Chondrocyte (in vitro differentiated cells): Measurements from ENCODE around the gene OGFR. TPM values are rescaled to one million over a fixed set of nuclear protein-coding genes. Genes with fewer than 3 reads are reported as not detected.
A peak's percentile ranks its signal among the peaks of the same experiment; 100 is the strongest.

Experiments
- DNase-seq: peaks from one replicate; pipeline ENCODE4 v3.0.0; 2021; ENCODE audit warnings: mixed read lengths, low spot score
- H3K27ac Mint-ChIP-seq: one replicate; pipeline ENCODE4 v1.8.0; 2021; ENCODE audit warnings: mild to moderate bottlenecking, moderate library complexity, mixed read lengths; ENCODE audit not compliant: unreplicated experiment
- H3K27me3 Mint-ChIP-seq: 2 replicates; pipeline ENCODE4 v1.8.0; 2021; ENCODE audit warnings: low read depth, mixed read lengths
- H3K36me3 Mint-ChIP-seq: 2 replicates; pipeline ENCODE4 v1.8.0; 2021; ENCODE audit warnings: low read depth, mixed read lengths
- H3K4me1 Mint-ChIP-seq: 2 replicates; pipeline ENCODE4 v1.8.0; 2021; ENCODE audit warnings: low read depth, mild to moderate bottlenecking, mixed read lengths
- H3K4me3 Mint-ChIP-seq: one replicate; pipeline ENCODE4 v1.8.0; 2021; ENCODE audit warnings: mild to moderate bottlenecking, moderate library complexity, mixed read lengths; ENCODE audit not compliant: unreplicated experiment
- H3K9me3 Mint-ChIP-seq: 2 replicates; pipeline ENCODE4 v1.8.0; 2021; ENCODE audit warnings: low read depth, mixed read lengths
- total RNA-seq: library from RNA; stranded (reverse); gene quantifications from 3 replicates; pipeline ENCODE4 v1.2.1, GENCODE V29; 2021
- TF ChIP-seq, protein P1 (sequence below): fragments of 200-600 bp; sonication (generic); IDR thresholded peaks from 2 replicates; pipeline ENCODE4 v1.5.0; 2021; ENCODE audit warnings: antibody characterized with exemption, mild to moderate bottlenecking, moderate library complexity

The OGFR gene
- total RNA-seq, 1 donor from 2014 or later = 31.8 TPM

DNA sequence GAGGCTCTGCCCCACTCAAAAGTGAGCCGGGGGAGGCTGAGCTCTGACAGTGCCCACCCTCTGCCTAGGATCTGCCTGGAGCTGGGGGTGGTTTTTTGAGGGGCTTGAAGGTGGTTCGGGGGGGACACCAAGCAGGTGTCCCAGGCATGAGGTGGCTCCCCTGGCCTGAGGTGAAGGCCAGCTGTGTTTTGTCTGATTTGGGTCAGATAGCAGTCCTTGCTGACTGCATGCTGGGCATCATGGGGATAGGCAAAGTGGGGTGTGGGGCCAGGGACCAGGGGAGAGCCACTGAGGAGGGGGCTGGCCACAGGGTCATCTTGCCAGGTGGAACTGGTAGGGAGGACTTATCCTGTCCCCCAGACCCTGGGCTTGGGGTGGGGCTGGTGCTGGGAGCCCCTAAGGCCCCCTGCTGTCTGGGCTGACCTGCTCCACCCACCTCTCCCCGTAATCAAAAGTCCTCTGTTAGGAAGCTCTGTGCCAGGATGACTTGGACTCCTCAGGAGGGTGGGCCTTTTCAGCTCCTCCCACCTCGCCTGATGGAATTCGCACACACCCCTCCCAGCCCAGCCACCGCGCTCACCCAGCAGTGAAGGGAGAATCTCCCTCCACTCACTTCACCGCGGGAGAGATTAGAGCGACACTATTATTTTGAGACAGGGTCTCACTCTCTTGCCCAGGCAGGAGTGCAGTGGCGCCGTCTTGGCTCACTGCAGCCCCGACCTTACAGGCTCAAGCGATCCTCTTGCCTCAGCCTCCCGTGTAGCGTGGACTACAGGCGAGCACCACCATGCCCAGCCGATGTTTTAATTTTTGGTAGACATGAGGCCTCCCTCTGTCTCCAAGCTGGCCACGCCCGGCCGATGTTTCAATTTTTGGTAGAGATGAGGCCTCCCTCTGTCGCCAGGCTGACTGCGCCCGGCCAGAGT is 10.7 kb downstream of the OGFR start:
- no peak for DNase-seq
- no peaks in the 10 kb centered on the region for H3K27me3 Mint-ChIP-seq

DNA sequence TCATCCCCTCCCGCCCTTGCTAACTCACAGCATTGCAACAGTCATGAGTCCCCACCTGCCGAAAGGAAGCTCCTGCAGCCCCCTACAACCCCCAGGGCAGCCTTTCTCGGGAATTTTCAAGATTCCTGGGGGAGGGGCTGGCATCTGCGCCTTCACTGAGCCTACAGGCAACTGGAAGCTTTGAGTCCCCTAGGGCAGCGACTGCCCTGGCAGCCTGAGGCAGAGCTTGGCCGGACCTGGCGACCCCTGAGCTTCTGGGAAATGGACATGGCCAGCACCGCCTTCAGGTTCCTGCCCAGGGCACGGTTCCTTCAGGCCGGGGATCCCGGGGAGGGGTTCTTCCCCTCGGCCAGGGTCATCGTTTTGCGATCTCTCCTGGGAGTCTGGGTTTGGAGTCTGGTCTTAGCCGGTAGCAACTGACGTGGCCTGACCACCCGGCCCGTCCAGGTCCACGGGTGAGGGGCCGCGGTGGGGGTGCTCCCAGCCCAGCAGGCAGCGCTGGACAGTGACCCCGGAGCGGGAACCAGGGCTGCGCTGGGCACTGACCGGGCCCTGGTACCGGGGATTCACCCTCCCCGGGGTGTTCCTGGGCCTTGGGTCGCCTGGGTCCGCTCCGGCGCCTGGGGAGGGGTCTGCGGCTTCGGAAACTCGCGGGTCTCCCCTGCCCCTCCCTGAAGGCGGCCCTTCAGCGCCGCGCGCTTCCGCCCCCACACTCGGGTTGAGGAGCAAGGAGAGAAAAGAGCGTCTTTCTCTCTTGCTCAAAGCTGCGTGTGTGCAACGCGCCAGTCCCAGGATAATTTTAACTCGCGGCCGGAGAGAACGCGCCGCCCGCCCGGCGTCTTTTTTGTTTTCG is 11.6 kb downstream of the OGFR start:
- Mint-ChIP-seq H3K4me3 (peak overlapping the region; percentile 53), H3K36me3 (peaks cover 7% of the 10 kb centered on the region), H3K27me3 (no peaks in the 10 kb centered on the region), H3K27ac (no peak overlapping the region), H3K4me1 (peaks cover 40% of the 10 kb centered on the region), H3K9me3 (no peaks in the 10 kb centered on the region)
- no peak for DNase-seq
- TF ChIP-seq, protein P1, sequence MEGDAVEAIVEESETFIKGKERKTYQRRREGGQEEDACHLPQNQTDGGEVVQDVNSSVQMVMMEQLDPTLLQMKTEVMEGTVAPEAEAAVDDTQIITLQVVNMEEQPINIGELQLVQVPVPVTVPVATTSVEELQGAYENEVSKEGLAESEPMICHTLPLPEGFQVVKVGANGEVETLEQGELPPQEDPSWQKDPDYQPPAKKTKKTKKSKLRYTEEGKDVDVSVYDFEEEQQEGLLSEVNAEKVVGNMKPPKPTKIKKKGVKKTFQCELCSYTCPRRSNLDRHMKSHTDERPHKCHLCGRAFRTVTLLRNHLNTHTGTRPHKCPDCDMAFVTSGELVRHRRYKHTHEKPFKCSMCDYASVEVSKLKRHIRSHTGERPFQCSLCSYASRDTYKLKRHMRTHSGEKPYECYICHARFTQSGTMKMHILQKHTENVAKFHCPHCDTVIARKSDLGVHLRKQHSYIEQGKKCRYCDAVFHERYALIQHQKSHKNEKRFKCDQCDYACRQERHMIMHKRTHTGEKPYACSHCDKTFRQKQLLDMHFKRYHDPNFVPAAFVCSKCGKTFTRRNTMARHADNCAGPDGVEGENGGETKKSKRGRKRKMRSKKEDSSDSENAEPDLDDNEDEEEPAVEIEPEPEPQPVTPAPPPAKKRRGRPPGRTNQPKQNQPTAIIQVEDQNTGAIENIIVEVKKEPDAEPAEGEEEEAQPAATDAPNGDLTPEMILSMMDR = no peak

More for the DNA sequence above, 10.7 kb downstream of the OGFR start:
- no peaks in the 10 kb centered on the region for H3K9me3 Mint-ChIP-seq
- peak overlapping the region; percentile 63 for H3K27ac Mint-ChIP-seq
- H3K4me3 Mint-ChIP-seq = peak overlapping the region; percentile 28
- TF ChIP-seq, protein P1 = no peak
- H3K4me1 Mint-ChIP-seq = peaks cover 39% of the 10 kb centered on the region
- peaks cover 7% of the 10 kb centered on the region for H3K36me3 Mint-ChIP-seq

DNA sequence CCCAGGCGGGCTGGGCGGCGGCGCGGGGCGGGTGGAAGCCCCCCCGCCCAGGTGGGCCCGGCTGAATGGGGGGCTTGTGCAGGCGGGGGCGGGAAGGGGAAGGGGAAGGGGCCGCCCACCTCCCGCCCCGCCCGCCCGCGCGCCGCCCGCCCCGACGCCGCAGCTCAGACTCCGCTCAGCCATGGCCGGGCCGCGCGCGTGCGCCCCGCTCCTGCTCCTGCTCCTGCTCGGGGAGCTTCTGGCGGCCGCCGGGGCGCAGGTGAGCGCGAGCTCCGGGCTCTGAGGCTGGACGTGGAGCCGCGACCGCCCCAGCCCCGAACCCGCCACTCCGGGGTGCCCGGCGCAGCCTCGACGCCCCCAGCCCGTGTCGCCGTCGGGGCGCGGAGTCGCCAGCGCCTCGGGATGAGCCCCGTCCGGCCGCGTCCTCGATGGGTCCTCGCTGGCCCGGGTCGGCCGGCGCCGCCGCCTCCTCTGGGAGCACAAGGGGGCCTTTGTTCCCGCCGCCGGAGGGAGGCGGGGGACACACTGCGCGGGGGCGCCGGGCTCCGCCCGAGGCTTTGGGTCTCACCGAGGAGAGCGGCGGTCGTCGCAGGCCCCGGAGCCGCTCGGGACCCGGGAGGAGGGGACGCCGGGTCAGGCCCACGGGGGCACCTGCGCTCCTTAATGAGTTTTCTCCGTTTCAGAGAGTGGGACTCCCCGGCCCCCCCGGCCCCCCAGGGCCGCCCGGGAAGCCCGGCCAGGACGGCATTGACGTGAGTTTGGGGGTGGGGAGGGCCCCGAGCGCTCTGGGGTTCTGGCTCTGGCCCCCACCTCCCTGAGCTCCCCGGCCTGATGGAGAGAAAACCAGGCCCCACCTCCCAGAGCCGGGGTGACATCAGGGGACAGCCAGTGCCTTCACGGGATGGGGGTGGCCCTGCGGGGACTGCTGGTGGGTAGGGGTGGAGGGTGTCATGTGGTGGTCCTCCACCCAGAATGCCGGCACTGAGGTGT is 12.5 kb downstream of the OGFR start, which contains the start of gene COL9A3:
TSS of gene COL9A3 (plus strand) at position 167 of the 990 bp plus-strand sequence. CDS start at position 182, 15 bp downstream.
- H3K4me1 Mint-ChIP-seq = peaks cover 40% of the 10 kb centered on the region
- no peak within 1 kb of the TSS for H3K27ac Mint-ChIP-seq
- DNase-seq = no peak
- H3K36me3 Mint-ChIP-seq = peaks cover 4% of the 10 kb centered on the region
- H3K9me3 Mint-ChIP-seq = no peaks in the 10 kb centered on the region
- TF ChIP-seq, protein P1 = no peak
- peak within 1 kb of the TSS; percentile 53 for H3K4me3 Mint-ChIP-seq
- no peaks in the 10 kb centered on the region for H3K27me3 Mint-ChIP-seq

DNA sequence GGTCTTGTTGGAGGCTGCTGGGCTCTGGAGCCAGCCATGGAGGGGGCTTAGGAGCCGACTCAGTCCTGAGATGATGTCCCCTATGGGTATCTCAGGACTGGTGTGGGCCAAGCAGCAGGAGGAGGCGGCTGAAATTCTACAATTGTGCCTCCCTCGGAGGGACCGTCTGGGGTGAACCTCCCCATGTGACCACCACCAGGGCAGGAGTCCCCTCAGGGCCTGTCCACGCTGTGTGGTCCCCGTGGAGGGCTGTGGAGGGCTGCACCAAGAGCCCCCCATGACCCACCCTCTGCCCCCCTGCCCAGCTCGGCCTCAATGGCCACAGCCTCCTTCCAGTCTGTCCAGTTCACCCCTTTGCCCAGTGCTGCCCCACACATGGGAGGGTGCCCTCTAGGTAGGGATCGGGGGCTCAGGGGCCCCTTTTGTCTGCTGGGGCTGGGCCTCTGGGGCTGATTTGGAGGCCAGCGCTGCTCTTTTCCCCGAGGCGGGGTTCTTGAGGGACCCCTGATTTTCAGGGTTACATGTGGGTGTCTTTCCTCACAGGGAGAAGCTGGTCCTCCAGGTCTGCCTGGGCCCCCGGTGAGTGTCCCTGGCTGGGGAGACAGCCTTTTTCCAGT is 13.4 kb downstream of the OGFR start:
- DNase-seq = no peak
- H3K27ac Mint-ChIP-seq = no peak overlapping the region
- H3K27me3 Mint-ChIP-seq = no peaks in the 10 kb centered on the region
- TF ChIP-seq, protein P1 = no peak
- no peaks in the 10 kb centered on the region for H3K36me3 Mint-ChIP-seq
- H3K4me1 Mint-ChIP-seq = peaks cover 44% of the 10 kb centered on the region
- H3K4me3 Mint-ChIP-seq = peak overlapping the region; percentile 31
- no peaks in the 10 kb centered on the region for H3K9me3 Mint-ChIP-seq
